HG03108 (cell line): ENCODE data around the gene ST6GALNAC3.
A peak's percentile ranks its signal among the peaks of the same experiment; 100 is the strongest.

ENCODE experiments used
- ATAC-seq: cut with Tn5 transposase; IDR thresholded peaks from one replicate; pipeline ENCODE4 v1.9.1; 2021; ENCODE audit warnings: moderate library complexity; ENCODE audit not compliant: unreplicated experiment

Gene ST6GALNAC3

GRCh38 chr1:76186554-76187170 lies 112.1 kb downstream of the ST6GALNAC3 start:
- ATAC-seq = no peak

GRCh38 chr1:76187436-76187835 lies 112.9 kb downstream of the ST6GALNAC3 start:
- no peak for ATAC-seq

DNA sequence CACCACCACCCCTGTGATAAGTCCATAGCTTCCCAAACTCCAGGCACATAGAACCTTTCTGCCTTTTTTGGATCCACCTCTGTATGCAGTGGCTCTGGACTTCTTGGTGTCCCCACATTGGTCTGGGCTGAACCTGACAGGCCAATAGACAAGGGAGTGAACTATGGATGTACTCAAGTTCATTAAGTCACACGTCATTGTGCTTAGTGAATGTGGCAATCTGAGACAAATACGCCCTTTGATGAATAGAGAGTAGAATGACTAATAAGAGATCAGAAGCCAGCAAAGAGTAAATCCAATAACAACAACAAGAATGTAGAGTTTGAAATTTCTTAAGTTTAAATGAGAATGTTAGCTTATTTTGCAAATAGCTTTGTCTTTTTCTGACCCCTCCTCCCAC lies 114.8 kb downstream of the ST6GALNAC3 start:
- ATAC-seq = no peak

DNA sequence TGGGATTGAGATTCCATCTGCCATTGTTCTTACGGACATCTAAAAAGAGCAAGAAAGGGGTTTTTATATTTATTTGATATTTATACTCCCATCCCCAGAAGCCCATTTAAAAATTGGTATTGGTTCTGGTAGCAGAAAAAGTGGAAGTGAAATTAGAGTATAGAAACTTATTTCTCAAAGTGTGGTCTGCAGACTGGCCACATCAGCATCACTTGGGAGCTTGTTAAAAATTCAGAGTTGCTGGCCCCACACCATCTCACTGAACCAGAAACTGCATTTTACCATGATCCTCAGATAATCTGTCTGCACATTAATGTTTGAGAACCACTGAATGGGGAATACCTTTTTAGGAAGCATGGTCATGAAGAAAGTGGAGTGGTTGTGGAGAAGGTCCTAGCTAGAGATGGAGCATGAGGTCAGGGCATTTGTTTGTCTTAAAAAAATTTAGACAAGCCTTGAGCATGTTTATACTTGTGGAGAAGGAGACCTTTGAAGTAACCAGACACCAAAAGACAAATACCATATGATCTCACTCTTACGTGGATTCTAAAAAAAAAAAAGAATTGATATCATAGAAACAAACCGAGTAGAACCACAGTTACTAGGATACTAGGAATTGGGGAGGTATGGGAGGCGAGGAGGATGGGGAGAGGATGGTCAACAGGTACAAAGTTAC lies 116.3 kb downstream of the ST6GALNAC3 start:
- ATAC-seq = peak; percentile 82

DNA sequence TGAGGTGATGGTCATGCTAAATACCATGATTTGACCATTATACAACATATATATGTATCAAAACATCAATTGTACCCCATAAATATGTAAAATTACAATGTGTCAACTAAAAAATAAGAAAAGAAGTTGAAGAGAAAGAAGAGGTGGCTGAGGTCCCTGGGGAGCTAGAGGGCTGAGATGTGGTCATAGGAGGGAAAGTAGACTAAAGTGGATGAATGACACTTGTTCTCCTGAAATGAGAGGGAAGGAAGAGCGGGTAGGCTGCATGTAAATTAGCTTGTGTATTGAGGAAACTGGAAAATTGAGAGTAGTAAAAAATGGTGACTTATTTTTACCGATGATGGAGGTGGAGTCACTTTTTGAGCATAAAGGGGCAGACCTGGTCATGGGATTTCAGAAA lies 117.0 kb downstream of the ST6GALNAC3 start:
- no peak for ATAC-seq

DNA sequence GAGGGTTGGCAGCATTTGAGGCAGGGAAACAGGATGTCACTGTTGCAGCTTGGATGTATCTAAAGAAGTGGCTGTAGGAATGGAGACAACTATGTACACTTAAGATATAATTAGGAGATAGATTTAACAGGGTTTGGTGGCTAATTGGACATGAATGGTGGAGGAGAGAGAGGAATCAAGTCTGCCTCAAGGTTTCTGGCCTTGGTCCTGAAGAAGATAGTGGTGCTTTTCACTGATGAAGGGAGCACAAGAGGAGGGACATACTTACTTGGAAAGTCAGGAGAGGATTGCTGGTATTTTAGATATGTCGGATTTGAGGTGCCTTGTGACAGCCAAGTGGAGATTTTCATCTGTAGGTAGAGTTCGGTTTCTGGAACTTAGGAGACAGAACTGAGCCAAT lies 123.9 kb downstream of the ST6GALNAC3 start:
- ATAC-seq = no peak

- no peak for ATAC-seq
Measured at GRCh38 chr1:76202670-76203069, 128.1 kb downstream of the ST6GALNAC3 start.

- no peak for ATAC-seq
Measured at GRCh38 chr1:76203127-76203526, 128.6 kb downstream of the ST6GALNAC3 start.

GRCh38 chr1:76209238-76209637 lies 134.7 kb downstream of the ST6GALNAC3 start:
- ATAC-seq = no peak

DNA sequence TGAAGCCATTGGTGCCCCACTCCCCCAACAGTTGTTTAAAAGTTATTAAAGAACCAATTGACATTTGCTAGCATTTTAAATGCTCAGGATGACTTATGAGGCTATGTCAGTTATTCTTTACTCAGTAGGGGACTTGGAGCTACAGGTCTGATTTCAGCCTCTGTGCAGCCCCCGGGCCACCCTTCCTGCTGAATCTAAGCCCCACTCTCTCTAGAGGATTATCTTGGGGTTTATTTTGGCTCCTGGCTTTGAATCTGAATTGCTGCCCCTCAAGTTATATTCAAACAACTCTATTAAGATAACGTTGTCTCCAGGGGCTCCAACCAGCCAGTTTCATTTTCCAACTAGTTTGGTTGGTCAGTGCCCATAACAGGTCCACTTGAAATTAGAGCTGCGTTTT lies 135.1 kb downstream of the ST6GALNAC3 start:
- no peak for ATAC-seq

GRCh38 chr1:76210160-76210559 lies 135.6 kb downstream of the ST6GALNAC3 start:
- no peak for ATAC-seq

DNA sequence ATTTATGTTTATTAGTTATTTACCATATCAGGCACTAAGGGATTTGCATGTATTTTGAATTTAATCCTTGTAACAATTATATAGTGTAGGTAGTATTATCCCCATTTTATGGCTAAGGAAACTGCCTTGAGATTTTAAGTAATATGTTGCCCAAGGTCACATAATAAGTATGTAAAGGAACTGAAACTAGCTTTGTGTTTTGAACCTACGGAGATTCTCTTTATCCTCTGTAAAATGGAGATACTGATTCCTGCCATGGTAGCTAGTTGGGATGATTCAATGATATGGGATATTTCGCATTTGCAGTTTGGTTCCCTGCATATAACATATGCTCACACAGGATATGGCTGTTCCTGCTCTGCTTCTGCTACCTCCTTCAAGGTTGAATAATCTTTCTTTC lies 144.3 kb downstream of the ST6GALNAC3 start:
- ATAC-seq = peak; percentile 30

DNA sequence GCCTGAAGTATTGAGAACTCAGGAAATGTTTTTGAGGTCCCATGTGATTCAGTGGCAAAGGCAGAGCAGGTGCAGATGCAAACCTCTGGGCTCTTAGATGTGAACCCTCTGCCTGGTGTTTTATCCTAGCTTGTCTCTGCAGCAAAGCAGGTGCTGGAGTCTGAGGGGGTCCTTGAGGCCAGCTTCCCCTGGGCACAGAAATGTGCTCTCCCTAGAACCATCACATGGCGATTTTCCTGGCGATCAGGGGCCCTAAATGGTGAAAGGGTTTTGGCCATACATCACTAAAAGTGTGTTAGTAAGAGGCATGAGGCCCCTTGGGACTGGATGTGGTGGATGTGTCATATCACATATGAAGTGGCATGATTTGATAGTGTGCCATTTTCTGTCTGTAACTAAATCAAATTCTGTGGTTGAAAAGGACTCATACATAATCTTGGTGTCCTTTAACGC lies 144.8 kb downstream of the ST6GALNAC3 start:
- peak; percentile 59 for ATAC-seq

DNA sequence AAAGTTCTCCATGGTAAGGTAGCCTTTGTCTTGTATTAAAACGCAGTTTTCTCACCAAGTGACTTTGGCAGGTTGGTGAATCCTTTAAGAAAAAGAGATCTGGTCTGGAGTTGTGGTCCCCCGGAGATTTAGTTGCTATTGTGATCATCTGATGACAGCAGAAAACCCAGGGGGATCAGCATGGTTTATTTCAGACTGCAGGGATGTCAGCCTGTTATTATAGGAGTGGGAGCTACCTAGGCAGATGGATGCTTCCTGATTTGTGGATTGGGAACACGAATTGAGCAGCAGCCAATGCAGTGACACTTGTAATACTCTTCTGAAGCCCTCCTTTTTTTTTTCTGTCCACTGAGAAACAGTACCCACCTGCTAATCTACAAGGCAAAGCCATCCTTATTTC lies 150.2 kb downstream of the ST6GALNAC3 start:
- no peak for ATAC-seq

DNA sequence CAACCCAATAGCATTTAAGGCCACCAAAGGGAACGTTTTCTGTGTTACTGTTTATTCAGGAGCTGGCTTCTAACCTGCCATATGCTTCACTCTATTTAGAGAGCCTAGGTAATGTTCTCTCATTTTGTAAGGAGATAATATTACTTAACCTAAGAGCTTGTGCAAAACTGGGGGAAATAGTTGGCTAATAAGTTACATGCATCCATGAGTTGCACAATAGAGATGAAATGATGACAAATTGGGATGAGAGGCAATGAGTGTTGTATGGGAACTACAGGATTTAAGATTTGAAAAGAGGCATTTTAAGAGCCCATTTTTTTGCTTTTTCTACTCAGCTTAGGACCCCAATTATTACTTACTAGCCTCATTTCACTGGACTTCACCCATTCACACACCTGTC lies 151.0 kb downstream of the ST6GALNAC3 start:
- ATAC-seq = no peak

GRCh38 chr1:76227621-76228020 lies 153.1 kb downstream of the ST6GALNAC3 start:
- no peak for ATAC-seq

DNA sequence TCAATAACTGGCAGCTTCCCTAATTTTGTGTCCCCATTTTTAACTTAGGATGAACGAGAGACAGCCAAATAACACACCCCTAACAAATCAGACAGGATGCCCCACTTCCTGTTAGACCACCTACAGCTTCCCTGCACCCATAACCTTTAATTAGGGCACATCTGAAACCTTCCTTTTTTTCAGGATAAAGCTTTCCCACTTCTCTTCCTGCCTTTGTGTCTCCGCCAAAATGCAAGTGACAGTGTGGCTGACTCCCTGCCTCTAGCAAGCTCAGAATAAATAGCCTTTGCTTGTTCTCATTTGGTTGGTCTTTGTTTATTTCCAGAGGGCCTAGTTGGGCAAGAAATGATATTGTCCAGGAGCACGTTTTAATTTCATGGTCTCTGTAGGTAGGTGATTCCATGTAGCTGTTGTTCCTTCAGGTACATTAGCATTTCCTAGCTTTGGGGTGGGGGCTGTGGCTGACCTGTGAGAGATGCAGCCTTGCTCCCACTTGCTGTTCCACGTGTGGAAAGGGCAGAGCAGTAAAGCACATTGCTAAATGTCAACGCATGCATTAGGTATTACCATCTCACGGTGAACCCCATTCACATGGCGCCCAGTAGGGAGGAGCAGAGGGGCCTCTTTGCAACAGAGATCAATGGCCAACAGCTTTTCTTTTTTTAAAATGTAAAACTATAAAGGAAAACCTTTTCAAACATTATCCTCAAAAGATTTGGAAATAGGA lies 154.9 kb downstream of the ST6GALNAC3 start:
- no peak for ATAC-seq

DNA sequence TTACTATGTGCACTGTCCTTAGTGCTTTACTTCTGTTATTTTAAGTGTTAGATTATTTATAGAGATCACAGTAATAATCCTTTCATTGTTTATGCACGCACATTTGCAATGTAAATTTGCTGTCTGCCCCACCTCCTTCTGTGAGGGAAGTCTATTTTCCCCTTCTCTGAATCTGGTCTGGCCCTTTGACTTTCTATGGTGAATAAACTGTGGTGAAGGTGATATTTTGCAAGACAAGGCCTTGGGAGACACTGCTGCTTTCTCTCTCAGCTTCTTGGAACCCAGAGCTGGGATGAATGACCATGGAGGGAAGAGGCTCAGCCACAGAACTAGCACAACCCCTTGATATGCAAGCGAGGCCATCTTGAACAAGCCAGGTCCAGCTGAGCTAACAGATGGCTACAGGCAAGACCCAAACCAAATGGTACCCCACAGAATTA lies 156.3 kb downstream of the ST6GALNAC3 start:
- no peak for ATAC-seq

DNA sequence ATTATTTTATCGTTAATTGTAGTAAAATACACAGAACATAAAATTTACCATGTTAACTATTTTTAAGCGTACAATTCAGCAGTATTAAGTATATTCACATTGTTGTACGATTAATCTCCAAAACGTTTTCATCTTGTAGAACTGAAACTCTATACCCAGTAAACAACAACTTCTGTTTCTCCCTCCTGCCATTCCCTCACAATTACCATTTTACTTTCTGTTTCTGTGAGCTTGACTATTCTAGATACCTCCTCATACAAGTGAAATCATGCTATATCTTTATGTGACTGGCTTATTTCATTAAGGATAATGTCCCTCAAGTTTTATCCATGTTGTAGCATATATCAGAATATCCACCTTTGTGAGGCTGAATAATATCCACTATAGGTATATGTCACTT lies 156.8 kb downstream of the ST6GALNAC3 start:
- no peak for ATAC-seq

DNA sequence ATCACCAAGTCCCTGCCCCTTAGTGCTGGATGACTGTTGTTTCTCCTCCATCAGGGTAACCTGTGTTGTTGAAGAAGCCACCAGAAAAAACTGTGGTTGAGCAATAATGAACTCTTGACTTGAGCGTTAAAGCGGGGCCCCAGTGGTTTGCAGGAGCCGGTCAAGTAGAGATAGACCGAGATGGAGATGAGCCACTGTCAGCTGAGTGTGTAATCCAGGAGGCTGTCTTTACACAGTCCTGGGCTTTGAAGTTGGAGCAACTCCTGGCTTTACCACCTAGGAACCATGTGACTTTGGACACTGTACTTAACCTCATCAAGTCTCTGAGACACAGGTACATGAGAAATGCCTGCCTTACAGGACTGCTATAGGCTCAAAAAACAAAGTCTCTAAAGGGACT lies 158.1 kb downstream of the ST6GALNAC3 start:
- no peak for ATAC-seq

DNA sequence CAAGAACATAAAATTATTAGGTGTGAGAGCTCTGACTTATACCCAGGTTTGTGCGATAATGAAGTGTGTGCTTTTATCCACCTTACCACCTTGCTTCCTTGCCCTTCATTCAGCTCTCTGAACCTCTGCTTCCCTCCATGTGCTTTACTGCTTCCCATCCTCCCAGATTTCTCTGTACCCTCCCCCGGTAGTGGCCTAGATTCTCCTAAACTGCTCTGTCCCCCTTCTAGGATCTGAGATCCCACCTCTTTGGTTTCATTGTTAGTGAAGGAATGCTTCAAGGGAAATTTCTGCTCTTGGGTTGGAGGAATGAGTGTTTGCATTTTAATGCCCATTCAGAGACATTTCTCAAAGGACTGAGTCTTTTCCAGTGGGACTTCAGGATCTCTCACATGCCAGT lies 159.5 kb downstream of the ST6GALNAC3 start:
- ATAC-seq = no peak

- no peak for ATAC-seq
Measured at GRCh38 chr1:76237211-76237610, 162.7 kb downstream of the ST6GALNAC3 start.
